HG02943 (cell line): ENCODE results near the gene ADGRG1.
"Not testable (repeated sequence)": the region's sequence is repeated elsewhere in the genome, so short reads cannot be mapped to it uniquely, and the experiment has no call there.

Source experiments
- ATAC-seq: cut with Tn5 transposase; IDR thresholded peaks from one replicate; pipeline ENCODE4 v1.9.1; 2021; ENCODE audit warnings: mild to moderate bottlenecking, low read depth, moderate library complexity; ENCODE audit not compliant: unreplicated experiment

ADGRG1 gene

DNA sequence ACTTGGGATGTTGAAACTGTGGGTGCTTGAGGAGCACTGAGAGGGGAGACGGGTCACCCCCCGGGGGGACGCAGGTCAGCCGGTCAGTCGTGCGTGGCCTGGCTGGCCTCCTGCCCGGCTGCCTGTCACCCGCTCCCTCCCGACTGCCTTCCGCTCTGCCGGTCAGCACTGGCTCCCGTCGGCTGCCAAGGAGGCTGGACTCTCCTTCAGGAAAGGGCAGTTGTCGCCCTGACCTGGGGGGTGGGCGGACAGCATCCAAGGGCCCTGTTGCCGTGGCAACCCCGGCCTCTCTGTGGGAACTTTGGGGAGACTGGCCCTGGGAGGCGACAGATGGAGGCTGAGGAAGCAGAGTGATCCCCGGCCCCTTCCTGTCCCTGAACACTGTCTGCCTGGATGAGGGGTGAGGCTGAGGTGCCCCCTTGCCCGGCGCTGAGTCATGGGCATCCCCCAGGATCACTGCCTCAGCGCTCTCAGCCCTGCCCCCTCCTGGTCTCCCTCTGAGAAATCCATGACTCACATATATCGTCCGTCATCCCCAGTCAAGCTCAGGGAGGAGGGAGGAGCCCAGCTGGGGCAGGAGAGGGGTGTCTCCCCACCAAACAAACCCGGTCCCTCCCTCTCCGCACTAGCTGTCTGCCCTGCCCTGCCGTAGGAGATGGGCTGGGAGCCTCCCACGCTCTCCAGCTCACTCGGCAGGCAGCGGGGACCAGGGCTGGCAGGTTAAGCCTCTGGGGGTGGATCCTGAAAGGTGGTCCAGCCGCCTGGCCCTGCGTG lies at the start of gene ADGRG1:
ADGRG1 (plus strand) TSS at position 623 of the 774 bp plus-strand sequence. CDS start 21,658 bp downstream, outside the sequence.
- ATAC-seq: no peak

DNA sequence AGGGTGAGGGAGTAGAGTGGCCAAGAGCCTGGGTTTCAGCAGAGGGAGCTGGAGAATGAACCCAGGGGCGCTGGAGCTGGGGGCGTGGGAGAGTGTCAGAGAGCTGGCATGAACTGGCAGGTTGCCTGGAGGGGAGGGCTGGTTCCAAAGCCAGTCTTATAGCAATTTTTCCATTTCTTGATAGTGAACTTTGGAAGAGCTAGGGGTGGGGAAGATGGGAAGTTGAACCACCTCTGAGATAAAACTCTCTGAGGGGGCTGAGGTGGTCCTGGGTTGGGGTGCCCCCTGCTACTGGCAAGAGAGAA lies 49.1 kb upstream of the ADGRG1 start:
- ATAC-seq: no peak

DNA sequence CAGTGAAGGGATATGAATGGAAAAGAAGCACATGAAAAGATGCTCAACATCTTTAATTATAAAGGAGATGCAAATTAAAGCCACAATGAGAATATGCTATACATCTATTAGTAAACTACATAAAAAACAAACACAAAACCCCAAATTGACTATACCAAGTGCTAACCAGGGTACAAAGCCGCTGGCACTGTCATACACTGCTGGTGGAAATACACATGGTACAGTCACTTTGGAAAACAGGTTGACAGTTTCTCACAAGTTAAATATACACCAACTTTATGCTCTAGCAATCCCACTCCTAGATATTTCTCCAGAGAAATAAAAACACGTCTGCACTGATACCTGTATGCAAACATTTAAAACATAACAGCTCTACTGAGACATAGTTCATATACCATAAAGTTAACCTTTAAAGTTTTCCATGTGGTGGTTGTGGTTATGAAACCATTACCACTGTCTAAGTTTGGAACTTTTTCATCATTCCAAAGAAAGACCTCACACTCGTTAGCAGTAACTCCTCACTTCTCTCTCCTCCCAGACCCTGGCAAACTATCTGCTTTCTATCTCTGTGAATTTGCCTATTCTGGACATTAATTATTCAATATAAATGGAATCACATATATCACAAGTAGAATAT lies 43.3 kb upstream of the ADGRG1 start:
- no peak for ATAC-seq

DNA sequence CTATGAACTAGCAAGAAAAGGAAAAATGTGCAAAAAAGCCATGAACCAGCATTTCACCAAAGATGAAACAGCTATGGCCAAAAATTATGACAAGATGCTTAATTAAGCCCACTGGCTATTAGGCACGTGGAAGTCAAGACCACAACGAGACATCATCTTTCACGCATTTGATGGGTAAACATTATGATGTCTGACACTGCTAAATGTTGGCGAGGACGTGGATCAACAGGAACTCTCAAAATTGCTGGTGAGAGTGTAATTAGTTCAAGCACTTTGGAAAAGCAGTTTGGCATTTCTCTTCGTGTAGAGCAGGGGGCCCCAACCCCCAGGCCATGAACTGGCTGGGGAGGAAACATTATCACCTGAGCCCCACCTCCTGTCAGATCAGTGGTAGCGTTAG lies 39.6 kb upstream of the ADGRG1 start:
- no peak for ATAC-seq

DNA sequence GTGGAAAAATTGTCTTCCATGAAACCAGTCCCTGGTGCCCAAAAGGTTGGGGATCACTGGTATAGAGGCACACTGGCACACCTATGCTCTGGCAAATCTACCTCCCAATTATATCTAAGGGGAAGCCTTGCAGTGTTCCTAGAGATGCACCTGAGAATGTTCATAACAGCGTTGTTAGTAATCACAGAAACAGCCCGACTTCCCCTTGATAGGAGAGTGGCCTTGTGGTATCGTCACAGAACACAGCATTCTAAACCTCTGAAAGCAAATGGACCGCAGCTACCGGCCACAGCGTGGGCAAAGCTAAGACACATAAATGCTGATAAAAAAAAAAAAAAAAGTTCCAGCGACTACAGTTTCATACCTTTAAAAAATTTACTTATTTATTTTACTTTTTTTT lies 39.1 kb upstream of the ADGRG1 start:
- ATAC-seq: no peak

DNA sequence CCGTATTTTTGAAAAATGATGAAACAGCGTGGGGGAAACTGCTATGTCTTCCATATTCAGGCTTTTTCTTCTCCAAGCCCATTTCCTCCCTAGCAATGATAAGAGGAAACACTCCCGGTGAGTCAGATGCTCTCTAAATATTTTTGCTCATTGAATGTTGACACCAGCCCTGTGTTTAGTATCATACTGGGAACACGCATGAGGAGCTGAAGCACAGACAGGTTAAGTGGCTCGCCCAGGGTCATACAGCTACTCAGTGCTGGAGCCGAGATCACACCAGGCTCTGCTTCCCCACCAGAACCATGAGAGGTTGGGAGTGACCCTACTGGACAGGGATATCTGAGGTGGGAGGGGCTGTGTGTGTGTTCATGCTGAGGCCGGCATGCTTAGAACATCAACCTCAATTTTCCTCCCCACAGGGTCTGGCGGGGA lies 37.8 kb upstream of the ADGRG1 start:
- ATAC-seq: no peak

DNA sequence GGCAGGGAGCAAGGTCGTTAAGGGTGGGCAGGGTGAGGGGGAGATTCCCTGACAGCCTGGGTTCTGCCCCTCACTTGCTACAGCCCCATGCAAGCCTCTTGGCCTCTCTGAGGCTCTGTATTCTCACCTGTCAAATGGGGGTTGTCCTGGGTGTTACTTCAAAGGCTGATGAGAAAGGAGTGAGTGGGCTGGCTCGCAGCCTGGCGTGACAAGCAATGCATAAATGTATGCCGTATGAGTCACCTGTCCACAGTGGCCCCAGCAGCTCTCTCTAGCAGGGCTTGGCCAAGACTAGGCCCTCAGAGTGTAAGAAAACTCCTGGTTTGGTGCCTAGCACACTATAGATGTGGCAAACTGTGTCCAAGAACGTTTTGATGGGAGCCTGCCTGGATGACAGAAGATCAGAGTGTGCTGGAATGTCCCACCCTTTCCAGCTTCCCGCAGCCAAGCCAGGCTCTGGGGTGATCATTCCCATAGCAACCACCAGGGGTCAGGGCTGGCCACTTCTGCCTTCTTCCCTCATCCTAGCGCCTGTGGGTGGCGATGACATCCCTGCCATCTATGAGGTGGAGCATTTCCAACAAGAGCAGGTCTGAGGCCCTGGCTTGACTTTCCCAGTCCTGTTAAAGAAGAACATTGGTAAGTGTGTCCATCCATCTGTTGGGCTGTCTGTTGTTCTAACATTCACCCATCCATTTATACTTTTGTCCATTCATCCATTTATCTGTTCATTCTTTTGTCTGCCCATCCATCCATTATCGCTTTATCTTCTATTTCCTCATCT lies 37.2 kb upstream of the ADGRG1 start:
- ATAC-seq: no peak

DNA sequence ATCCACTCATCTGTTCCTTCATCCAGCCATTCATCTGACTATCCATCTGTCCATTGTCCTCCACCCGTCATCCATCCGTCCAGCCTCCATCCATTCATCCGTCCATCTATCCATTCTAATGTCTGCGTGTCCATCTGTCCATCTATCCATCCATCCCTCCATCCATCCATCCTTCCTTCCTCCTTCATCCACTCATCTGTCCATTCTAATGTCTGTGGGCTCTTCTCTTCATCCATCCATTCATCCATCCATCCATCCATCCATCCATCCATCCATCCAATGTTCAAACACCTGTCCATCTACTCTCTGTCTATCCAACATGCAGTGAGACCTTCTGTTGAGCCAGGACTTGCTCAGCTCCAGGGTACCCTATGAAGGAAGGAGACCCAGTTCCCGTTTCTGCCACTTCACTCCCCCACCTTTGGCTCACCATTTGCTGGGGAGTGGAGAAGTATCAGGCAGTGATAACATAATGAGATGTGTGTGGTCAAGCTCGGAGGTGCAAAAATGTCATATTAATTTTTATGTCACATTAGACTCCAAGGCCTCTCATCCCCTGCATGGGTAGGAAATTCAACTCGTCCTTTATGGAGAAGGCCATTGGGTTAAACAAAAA lies 36.5 kb upstream of the ADGRG1 start:
- no peak for ATAC-seq

DNA sequence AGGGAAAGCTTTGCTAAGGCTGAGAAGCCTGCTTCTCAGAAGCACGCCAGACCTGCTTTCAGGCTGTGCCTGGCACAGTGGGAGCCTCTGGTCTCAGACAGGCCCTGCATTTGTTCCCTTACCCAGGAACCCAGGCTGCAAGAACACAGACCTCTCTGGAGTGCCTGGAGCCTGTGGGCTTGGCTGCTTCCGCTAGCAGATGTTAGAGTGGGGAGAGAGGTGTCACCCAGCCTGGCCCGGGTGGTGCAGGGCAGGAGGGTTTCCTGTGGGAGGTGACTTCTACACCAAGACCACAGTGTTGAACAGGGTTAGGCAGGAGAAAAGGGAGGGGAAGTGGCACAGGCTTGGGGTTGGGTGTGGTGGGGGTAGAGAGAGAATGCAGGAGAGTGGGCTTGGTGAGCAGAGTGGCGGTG lies 35.8 kb upstream of the ADGRG1 start:
- ATAC-seq: no peak

DNA sequence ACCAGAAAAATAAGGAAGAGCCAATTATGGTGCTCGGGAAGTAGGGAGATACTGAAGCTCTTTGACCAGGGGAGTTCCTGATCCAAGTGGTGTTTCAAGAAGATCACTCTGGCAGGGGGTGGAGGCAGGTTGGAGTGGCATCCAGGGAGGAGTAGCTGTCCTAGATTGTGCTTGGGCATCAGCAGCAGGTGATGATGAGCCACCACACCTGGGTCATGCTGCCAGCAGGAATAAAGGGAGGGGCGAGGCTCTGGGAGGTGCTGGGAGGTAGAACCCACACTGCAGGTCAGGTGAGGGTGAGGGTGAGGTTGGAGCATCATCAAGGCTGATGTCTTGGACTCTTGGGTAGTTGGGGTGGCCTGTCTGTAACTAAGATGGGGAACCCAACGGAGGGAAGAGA lies 35.4 kb upstream of the ADGRG1 start:
- no peak for ATAC-seq

DNA sequence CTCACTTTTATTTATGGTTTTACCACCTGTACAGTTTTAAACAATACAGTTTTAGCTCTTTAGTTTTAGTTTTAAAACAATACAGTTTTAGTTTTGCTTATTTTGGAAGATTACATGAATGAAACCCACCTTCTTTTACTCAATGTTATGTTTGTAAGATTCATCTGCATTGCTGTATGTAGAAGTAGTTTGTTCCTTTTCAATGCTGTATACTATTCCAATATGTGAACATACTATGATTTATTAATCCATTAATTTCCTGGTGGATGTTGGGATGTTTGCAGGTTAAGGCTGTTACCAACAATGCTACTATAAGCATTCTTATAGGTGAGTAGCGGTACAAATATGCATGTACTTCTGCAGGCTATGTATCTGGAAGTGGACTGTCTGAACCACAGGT lies 34.4 kb upstream of the ADGRG1 start:
- ATAC-seq: no peak

DNA sequence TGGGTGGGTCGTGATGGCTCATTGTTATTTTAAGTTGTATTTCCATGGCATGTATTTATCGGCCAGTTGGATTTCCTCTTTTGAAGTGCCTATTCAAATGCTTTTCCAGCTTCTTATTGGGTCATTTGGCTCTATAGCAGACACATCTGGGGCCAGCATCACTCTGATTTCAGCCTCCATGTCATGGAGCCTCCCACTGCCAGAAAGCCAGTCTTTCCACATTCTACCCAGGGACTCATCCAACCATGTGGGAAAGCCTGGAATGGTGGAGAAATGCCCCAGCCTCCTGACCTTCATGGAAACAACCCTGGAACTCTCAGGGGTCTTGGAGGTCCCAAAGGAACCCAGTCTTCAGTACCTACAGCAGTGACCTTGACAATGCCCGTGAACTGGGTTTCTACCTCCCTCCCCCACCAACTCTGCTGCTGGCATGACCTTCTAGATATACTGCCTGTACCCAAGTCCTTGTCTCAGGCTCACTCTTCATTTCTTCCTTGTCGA lies 33.8 kb upstream of the ADGRG1 start:
- no peak for ATAC-seq

DNA sequence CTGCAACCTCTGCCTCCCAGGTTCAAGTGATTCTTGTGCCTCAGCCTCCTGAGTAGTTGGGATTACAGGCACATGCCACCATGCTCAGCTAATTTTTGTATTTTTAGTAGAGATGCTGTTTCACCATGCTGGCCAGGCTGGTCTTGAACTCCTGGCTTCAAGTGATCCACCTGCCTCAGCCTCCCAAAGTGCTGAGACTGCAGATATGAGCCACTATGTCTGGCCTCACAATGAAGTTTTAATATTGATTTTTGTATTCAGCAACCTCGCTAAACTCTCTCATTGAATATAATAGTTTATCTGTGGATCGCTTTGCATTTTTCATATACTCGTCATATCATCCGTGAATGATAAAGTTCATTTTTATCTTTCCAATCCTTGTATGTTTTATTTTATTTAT lies 32.2 kb upstream of the ADGRG1 start:
- not testable (repeated sequence) for ATAC-seq

DNA sequence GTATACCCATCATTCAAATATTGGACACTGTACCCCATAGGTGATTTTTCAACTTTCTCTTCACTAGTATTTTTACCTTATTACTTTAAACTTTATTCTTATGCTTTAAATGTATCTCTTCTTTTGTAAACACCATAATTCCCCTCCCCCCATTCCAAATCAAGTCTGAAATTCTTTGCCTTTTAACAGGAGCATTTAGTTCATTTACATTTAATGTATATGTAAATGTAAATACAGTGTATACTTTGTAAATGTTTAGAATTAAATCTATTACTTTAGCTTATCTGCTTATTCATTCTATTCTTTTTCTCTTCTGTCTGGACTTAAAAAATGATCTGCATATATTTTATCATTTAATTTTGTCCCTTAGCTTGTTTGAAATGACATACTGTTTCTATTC lies 30.0 kb upstream of the ADGRG1 start:
- ATAC-seq: no peak

DNA sequence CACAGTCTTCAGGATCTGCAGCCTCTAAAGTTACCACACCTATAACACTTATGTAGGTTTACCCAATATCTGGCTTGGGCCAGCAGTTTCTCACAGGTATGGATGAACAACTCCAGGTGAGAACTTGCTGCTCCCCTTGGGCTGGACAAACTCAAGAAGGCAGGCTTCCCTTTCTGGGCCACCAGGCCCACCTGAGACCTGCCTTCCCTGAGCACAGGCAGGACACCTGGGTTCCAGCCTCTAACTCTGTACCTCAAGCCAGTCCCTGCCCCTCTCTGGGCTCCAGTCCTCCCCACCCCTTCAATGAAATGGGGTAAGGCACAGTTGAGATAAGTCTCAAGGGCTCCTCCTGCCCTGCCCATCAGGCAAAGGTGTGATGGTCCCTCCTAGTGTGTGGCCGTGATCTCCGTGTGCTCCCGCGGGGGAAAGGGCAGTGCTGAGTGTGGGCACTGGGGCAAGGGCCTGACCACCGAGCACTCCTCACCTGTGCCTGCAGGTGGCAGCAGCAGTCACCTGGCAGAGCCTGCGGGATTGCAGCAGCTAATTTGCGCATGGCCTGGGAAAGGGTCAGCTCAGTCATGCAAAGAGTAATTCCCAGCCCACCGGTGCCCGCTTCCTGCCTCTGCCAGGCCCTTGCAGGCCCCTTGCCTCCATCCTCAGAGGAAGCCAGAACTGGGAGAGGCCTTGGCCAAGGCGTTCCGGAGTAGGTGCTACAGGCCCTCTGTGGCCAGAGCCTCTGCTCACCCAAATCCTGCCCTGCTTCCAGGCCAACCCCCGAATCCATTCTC lies 28.2 kb upstream of the ADGRG1 start:
- no peak for ATAC-seq

DNA sequence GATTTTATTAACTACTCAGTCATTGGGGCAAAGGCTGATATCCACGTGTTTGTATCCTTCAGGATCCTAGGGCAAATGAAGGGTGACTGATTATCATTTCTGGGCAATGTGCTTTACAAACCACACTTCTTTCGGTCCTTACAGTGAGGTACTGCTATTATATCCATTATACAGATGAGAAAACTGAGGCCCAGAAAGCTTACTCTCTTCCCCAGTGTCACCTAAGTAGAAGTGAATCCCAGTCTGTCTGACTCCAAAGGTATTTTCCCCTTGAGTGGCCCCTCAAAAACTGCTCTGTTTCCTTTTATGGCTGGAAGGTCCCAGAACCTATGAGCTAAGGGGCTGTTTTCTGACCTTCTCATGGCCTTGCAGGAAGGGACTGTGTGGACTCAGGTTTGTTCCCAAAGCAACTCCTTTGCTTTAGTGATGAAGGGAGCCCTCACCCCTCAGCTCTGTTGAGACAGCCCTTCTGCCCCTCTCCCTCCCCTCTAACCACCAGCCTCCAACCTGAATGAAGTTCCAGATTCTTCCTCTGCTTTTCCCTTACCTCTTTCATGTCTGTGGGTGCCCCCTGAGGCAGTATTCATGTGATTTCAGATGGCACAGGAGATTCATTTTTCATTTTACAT lies 27.4 kb upstream of the ADGRG1 start:
- ATAC-seq: no peak

DNA sequence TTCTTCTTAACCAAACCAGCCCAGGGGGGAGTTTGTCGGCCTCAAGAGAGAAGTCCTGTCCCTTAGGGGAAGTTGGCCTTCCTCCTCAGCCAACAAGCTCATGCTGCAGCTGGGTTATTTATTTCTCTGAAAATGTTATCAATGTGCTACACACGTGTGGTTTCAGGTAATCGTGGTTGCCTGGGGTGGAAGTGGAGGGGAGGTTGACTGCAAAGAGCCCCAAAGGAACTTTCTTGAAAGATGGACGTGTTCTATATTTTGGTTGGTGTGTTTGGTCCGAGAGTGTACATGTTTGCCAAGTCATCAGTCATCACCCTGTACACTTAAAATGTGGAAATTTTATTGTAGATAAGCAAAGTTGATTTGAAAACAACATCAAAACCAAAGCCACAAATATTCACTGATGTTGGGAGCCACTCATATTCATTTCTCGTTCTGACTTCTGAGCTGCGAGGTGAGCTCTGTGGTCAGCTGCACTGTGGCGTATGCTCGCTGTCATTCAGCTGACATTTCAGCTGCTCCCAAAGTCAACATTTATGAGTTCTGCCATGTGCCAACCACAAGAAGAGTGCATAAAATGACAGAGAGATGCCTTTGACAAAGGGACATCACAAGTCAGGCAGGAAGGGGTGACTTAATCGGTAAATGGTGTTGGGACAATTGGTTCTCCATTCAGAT lies 26.5 kb upstream of the ADGRG1 start:
- ATAC-seq: peak; percentile 57

DNA sequence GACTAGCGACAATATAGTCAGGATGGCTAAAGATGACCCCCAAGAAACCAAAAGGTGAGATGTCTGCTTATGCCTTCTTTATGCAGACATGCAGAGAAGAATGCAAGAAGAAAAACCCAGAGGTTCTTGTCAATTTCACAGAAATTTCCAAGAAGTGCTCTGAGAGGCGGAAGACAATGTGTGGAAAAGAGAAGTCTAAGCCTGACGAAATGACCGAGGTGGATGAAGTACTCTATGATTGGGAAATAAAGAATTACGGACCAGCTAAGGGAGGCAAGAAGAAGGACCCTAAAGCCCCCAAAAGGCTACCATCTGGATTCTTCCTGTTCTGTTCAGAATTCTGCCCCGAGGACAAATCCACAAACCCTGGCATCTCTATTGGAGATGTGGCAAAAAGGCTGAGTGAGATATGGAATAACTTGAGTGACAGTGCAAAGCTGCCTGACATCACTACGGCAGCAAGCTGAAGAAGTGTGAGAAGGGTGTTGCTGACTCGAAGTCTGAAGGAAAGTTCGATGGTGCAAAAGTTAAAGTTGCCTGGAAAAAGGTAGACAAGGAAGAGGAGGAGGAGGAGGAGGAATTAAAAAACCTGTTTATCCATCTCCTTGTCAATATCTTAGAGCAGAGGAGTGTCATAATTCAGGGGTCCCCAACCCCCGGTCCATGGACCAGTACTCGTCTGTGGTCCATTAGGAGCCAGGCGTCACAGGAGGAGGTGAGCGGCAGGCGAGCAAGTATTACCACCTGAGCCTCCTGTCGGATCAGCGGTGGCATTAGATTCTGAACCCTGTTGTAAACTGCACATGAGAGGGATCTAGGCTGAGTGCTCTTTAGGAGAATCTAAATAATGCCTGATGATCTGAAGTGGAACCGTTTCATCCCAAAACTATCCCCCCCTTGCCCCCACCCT lies 25.1 kb upstream of the ADGRG1 start:
- ATAC-seq: no peak
